ENCODE measurements around the gene DPP7. TPM values are rescaled to one million over a fixed set of nuclear protein-coding genes. Genes with fewer than 3 reads are reported as not detected.

Gene DPP7
- total and polyA plus RNA-seq, 3 donors from 2014 or later = 207 to 242 (median 215) TPM

DNA sequence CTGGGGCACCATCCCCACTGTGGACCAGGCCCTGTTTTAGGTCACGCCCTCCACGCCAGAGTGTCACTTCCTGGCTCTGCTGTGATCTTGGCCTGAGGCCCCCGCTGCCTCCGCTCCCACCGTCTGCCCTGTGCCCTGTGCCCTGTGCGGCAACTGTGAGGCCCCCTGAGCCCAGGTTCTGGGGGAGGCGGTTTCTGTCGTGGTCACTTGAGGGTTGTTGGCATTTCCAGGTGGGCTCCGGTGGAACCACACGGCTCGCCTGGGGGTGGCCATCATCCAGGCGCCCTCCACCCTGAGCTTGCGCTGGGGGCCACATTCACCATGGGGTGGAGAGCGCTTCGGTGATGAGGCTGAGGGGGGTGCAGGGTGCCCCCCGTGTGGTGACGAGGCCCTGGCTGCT, 6.6 kb downstream of the DPP7 start:
- TF ChIP-seq, protein P1, sequence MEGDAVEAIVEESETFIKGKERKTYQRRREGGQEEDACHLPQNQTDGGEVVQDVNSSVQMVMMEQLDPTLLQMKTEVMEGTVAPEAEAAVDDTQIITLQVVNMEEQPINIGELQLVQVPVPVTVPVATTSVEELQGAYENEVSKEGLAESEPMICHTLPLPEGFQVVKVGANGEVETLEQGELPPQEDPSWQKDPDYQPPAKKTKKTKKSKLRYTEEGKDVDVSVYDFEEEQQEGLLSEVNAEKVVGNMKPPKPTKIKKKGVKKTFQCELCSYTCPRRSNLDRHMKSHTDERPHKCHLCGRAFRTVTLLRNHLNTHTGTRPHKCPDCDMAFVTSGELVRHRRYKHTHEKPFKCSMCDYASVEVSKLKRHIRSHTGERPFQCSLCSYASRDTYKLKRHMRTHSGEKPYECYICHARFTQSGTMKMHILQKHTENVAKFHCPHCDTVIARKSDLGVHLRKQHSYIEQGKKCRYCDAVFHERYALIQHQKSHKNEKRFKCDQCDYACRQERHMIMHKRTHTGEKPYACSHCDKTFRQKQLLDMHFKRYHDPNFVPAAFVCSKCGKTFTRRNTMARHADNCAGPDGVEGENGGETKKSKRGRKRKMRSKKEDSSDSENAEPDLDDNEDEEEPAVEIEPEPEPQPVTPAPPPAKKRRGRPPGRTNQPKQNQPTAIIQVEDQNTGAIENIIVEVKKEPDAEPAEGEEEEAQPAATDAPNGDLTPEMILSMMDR (IDR thresholded peaks at IDR 0.05) = no peak
- no peaks in the 10 kb centered on the region for H3K4me1 ChIP-seq

GRCh38 chr9:137107312-137107921, 7.1 kb downstream of the DPP7 start:
- H3K4me3 ChIP-seq = no peak overlapping the region
- intact Hi-C loops (cut with DNase I; ENCODE audit: low total_unique reads) = no loop called here
- no peaks in the 10 kb centered on the region for H3K36me3 ChIP-seq (ENCODE audit: low read depth, missing control alignments)
- H3K27ac ChIP-seq = no peak overlapping the region
- WGBS, 2 donors = 90 to 100% methylated on average over 2 to 27 of the region's 27 CpGs
- no peaks in the 10 kb centered on the region for H3K9me3 ChIP-seq
- DNase-seq = no peak
- TF ChIP-seq, protein P1 (IDR thresholded peaks at IDR 0.05) = no peak
- no peak for TF ChIP-seq POLR2A (IDR thresholded peaks at IDR 0.05)
- no peaks in the 10 kb centered on the region for H3K4me1 ChIP-seq
- no peaks in the 10 kb centered on the region for H3K27me3 ChIP-seq

More for the DNA sequence above, 6.6 kb downstream of the DPP7 start:
- DNase-seq = no peak
- intact Hi-C loops (cut with DNase I; ENCODE audit: low total_unique reads) = no loop called here
- WGBS, 2 donors = 92 to 96% methylated on average over 6 to 17 of the region's 17 CpGs
- Histone ChIP-seq H3K9me3 (no peaks in the 10 kb centered on the region), H3K27me3 (no peaks in the 10 kb centered on the region), H3K27ac (no peak overlapping the region), H3K4me3 (no peak overlapping the region), H3K36me3 (ENCODE audit: low read depth, missing control alignments) (no peaks in the 10 kb centered on the region)

GRCh38 chr9:137106662-137107250, 7.8 kb downstream of the DPP7 start:
- intact Hi-C loops (cut with DNase I; ENCODE audit: low total_unique reads) = no loop called here
- Histone ChIP-seq H3K27me3 (no peaks in the 10 kb centered on the region), H3K4me1 (no peaks in the 10 kb centered on the region), H3K27ac (no peak overlapping the region), H3K9me3 (no peaks in the 10 kb centered on the region), H3K4me3 (no peak overlapping the region), H3K36me3 (ENCODE audit: low read depth, missing control alignments) (no peaks in the 10 kb centered on the region)
- WGBS, 2 donors = 92 to 93% methylated on average over 14 to 27 of the region's 27 CpGs
- no peak for TF ChIP-seq POLR2A (IDR thresholded peaks at IDR 0.05)
- TF ChIP-seq, protein P1 (IDR thresholded peaks at IDR 0.05) = no peak
- no peak for DNase-seq

DNA sequence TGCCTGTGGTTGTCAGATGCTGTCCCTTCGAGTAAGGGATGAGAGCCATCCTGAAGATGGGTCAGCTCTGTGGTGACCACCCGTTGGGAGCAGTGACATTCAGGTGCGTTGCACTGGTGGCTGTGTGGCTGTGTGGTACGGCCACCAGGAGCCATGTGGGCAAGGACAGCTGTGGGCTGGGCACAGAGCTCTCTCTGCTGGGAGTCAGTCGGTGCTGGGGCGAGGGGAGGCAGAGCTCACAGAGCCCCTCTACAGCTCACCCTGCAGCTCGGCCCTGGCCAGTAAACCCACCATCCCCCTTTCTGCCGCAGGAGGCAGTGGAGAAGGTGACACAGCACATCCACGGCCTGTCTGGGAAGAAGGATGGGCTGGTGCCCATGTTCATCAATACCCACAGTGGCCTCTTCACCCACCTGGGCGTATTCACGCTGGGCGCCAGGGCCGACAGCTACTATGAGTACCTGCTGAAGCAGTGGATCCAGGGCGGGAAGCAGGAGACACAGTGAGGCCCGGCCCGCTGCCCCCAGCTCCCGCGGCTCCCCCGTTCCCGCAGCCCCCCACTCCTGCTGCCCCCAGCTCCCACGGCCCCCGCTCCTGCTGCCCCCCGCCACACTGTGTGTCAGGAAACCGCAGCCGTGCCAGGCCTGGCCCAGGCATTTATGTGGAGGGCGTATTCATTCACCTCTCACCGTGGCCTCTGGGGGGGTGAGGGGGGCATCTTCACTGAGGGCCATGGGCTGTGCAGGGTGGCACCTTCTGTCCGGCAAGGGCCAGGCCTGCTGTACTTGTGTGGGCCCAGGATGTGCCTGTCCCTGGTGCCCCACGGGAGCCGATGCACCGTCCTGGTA, 8.5 kb downstream of the DPP7 start:
- TF ChIP-seq, protein P1 (IDR thresholded peaks at IDR 0.05) = no peak
- TF ChIP-seq POLR2A (IDR thresholded peaks at IDR 0.05) = no peak
- Histone ChIP-seq H3K36me3 (ENCODE audit: low read depth, missing control alignments) (no peaks in the 10 kb centered on the region), H3K27me3 (no peaks in the 10 kb centered on the region), H3K4me3 (no peak overlapping the region), H3K27ac (no peak overlapping the region), H3K4me1 (no peaks in the 10 kb centered on the region), H3K9me3 (no peaks in the 10 kb centered on the region)
- WGBS, 2 donors = 95% methylated on average over 8 to 31 of the region's 31 CpGs
- no peak for DNase-seq
- intact Hi-C loops (cut with DNase I; ENCODE audit: low total_unique reads) = no loop called here
